ENCODE measurements around the gene TBX6. TPM values are rescaled to one million over a fixed set of nuclear protein-coding genes. Genes with fewer than 3 reads are reported as not detected.
"Not testable (repeated sequence)": the region's sequence is repeated elsewhere in the genome, so short reads cannot be mapped to it uniquely, and the experiment has no call there.

TBX6 gene
- total RNA-seq = 1.6 and 1.8 TPM in 2 replicates

GRCh38 chr16:30091474-30092372 is at the start of gene TBX6:
Gene TBX6 (minus strand): TSS chr16:30091924. CDS start chr16:30091193, 731 bp downstream.
- H3K27me3 Mint-ChIP-seq (ENCODE audit: insufficient read depth) = no peaks in the 10 kb centered on the region
- H3K4me3 Mint-ChIP-seq = peak within 1 kb of the TSS; percentile 88
- intact Hi-C loops (cut with micrococcal nuclease) = loop anchor here (1.0 to 5.0 kb wide), 5 partner anchors 15 to 316 kb away; partner anchors contain the start of genes ALDOA, MAPK3 and ZNF771
- DNase-seq (ENCODE audit: low spot score) = peak; percentile 94
- peaks cover under 1% of the 10 kb centered on the region for H3K9me3 Mint-ChIP-seq
- peaks cover 56% of the 10 kb centered on the region for H3K4me1 Mint-ChIP-seq (ENCODE audit: low read depth)
- peaks cover 14% of the 10 kb centered on the region for H3K36me3 Mint-ChIP-seq (ENCODE audit: low read depth)
- peak within 1 kb of the TSS; percentile 90 for H3K27ac Mint-ChIP-seq

GRCh38 chr16:30139583-30140481 is 48.1 kb upstream of the TBX6 start:
- Mint-ChIP-seq H3K4me3 (no peak overlapping the region), H3K4me1 (ENCODE audit: low read depth) (peaks cover 26% of the 10 kb centered on the region), H3K27ac (peak overlapping the region; percentile 87), H3K36me3 (ENCODE audit: low read depth) (no peaks in the 10 kb centered on the region), H3K27me3 (ENCODE audit: insufficient read depth) (no peaks in the 10 kb centered on the region), H3K9me3 (no peaks in the 10 kb centered on the region)
- intact Hi-C loops (cut with micrococcal nuclease) = no loop called here
- DNase-seq (ENCODE audit: low spot score) = no peak

- H3K27me3 Mint-ChIP-seq (ENCODE audit: insufficient read depth) = no peaks in the 10 kb centered on the region
- H3K36me3 Mint-ChIP-seq (ENCODE audit: low read depth) = peaks cover 2% of the 10 kb centered on the region
- H3K4me3 Mint-ChIP-seq = no peak overlapping the region
- peaks cover 19% of the 10 kb centered on the region for H3K4me1 Mint-ChIP-seq (ENCODE audit: low read depth)
- DNase-seq (ENCODE audit: low spot score) = no peak
- intact Hi-C loops (cut with micrococcal nuclease) = no loop called here
- no peak overlapping the region for H3K27ac Mint-ChIP-seq
- no peaks in the 10 kb centered on the region for H3K9me3 Mint-ChIP-seq
Observed at GRCh38 chr16:30137897-30138296, 46.2 kb upstream of the TBX6 start.

GRCh38 chr16:30136971-30137605 is 45.4 kb upstream of the TBX6 start:
- peaks cover 14% of the 10 kb centered on the region for H3K4me1 Mint-ChIP-seq (ENCODE audit: low read depth)
- DNase-seq (ENCODE audit: low spot score) = no peak
- peaks cover 2% of the 10 kb centered on the region for H3K36me3 Mint-ChIP-seq (ENCODE audit: low read depth)
- no peak overlapping the region for H3K4me3 Mint-ChIP-seq
- no peaks in the 10 kb centered on the region for H3K9me3 Mint-ChIP-seq
- H3K27ac Mint-ChIP-seq = peak overlapping the region; percentile 34
- H3K27me3 Mint-ChIP-seq (ENCODE audit: insufficient read depth) = no peaks in the 10 kb centered on the region
- intact Hi-C loops (cut with micrococcal nuclease) = no loop called here

GRCh38 chr16:30132591-30132990 is 40.9 kb upstream of the TBX6 start:
- no peaks in the 10 kb centered on the region for H3K27me3 Mint-ChIP-seq (ENCODE audit: insufficient read depth)
- H3K4me3 Mint-ChIP-seq = no peak overlapping the region
- H3K36me3 Mint-ChIP-seq (ENCODE audit: low read depth) = peaks cover 2% of the 10 kb centered on the region
- intact Hi-C loops (cut with micrococcal nuclease) = no loop called here
- DNase-seq (ENCODE audit: low spot score) = no peak
- peaks cover 4% of the 10 kb centered on the region for H3K4me1 Mint-ChIP-seq (ENCODE audit: low read depth)
- no peaks in the 10 kb centered on the region for H3K9me3 Mint-ChIP-seq
- H3K27ac Mint-ChIP-seq = no peak overlapping the region

GRCh38 chr16:30131869-30132475 is 40.2 kb upstream of the TBX6 start:
- no peak for DNase-seq (ENCODE audit: low spot score)
- Mint-ChIP-seq H3K9me3 (no peaks in the 10 kb centered on the region), H3K27me3 (ENCODE audit: insufficient read depth) (no peaks in the 10 kb centered on the region), H3K36me3 (ENCODE audit: low read depth) (peaks cover 2% of the 10 kb centered on the region), H3K4me1 (ENCODE audit: low read depth) (no peaks in the 10 kb centered on the region), H3K4me3 (no peak overlapping the region), H3K27ac (peak overlapping the region; percentile 70)
- intact Hi-C loops (cut with micrococcal nuclease) = no loop called here

- peaks cover 10% of the 10 kb centered on the region for H3K4me1 Mint-ChIP-seq (ENCODE audit: low read depth)
- H3K27me3 Mint-ChIP-seq (ENCODE audit: insufficient read depth) = no peaks in the 10 kb centered on the region
- no peak overlapping the region for H3K27ac Mint-ChIP-seq
- H3K4me3 Mint-ChIP-seq = no peak overlapping the region
- intact Hi-C loops (cut with micrococcal nuclease) = no loop called here
- H3K36me3 Mint-ChIP-seq (ENCODE audit: low read depth) = no peaks in the 10 kb centered on the region
- no peaks in the 10 kb centered on the region for H3K9me3 Mint-ChIP-seq
- no peak for DNase-seq (ENCODE audit: low spot score)
Observed at GRCh38 chr16:30127993-30128392, 36.3 kb upstream of the TBX6 start.

GRCh38 chr16:30125690-30126089 is 34.0 kb upstream of the TBX6 start:
- H3K36me3 Mint-ChIP-seq (ENCODE audit: low read depth); H3K4me3 Mint-ChIP-seq; H3K27me3 Mint-ChIP-seq (ENCODE audit: insufficient read depth); intact Hi-C loops (cut with micrococcal nuclease); DNase-seq (ENCODE audit: low spot score); H3K9me3 Mint-ChIP-seq; H3K27ac Mint-ChIP-seq: not testable (repeated sequence)
- peaks cover 24% of the 10 kb centered on the region for H3K4me1 Mint-ChIP-seq (ENCODE audit: low read depth)

GRCh38 chr16:30124985-30125379 is 33.3 kb upstream of the TBX6 start:
- intact Hi-C loops (cut with micrococcal nuclease) = loop anchor here (5.0 kb wide), 1 partner anchor 282 kb away; the partner anchor contains the start of gene ZNF771
- Mint-ChIP-seq H3K36me3 (ENCODE audit: low read depth) (peaks cover 2% of the 10 kb centered on the region), H3K4me3 (no peak overlapping the region), H3K4me1 (ENCODE audit: low read depth) (peaks cover 31% of the 10 kb centered on the region), H3K27ac (no peak overlapping the region), H3K27me3 (ENCODE audit: insufficient read depth) (no peaks in the 10 kb centered on the region), H3K9me3 (no peaks in the 10 kb centered on the region)
- no peak for DNase-seq (ENCODE audit: low spot score)

GRCh38 chr16:30122604-30123160 is 31.0 kb upstream of the TBX6 start:
- intact Hi-C loops (cut with micrococcal nuclease) = loop anchor here (1.0 to 5.0 kb wide), 4 partner anchors 30 to 488 kb away; partner anchors contain the start of genes ALDOA, ZNF689 and ZNF771
- H3K9me3 Mint-ChIP-seq = no peaks in the 10 kb centered on the region
- H3K36me3 Mint-ChIP-seq (ENCODE audit: low read depth) = peaks cover 6% of the 10 kb centered on the region
- H3K4me1 Mint-ChIP-seq (ENCODE audit: low read depth) = peaks cover 32% of the 10 kb centered on the region
- peak overlapping the region; percentile 90 for H3K4me3 Mint-ChIP-seq
- H3K27me3 Mint-ChIP-seq (ENCODE audit: insufficient read depth) = no peaks in the 10 kb centered on the region
- H3K27ac Mint-ChIP-seq = peak overlapping the region; percentile 91
- peak; percentile 6 for DNase-seq (ENCODE audit: low spot score)

- no peaks in the 10 kb centered on the region for H3K27me3 Mint-ChIP-seq (ENCODE audit: insufficient read depth)
- H3K36me3 Mint-ChIP-seq (ENCODE audit: low read depth) = peaks cover 6% of the 10 kb centered on the region
- peak overlapping the region; percentile 90 for H3K4me3 Mint-ChIP-seq
- H3K4me1 Mint-ChIP-seq (ENCODE audit: low read depth) = peaks cover 32% of the 10 kb centered on the region
- intact Hi-C loops (cut with micrococcal nuclease) = loop anchor here (1.0 to 5.0 kb wide), 3 partner anchors 57 to 488 kb away; partner anchors contain the start of genes ALDOA, ZNF689 and ZNF771
- no peak for DNase-seq (ENCODE audit: low spot score)
- H3K27ac Mint-ChIP-seq = peak overlapping the region; percentile 91
- no peaks in the 10 kb centered on the region for H3K9me3 Mint-ChIP-seq
Observed at GRCh38 chr16:30121741-30122571, 30.2 kb upstream of the TBX6 start.

All from activated T-helper 1 cell treated with anti-CD3 and anti-CD28 coated beads, Interleukin-12 subunit alpha, Interleukin-12 subunit beta, Interleukin-2, Interleukin-4 antibody, amounts not matched to agents 30 ng/mL and 10 ng/mL and 1 ng/mL, durations not matched to agents 14 hours and 24 hours and 36 hours (primary cell).